Heart left ventricle (tissue), 16 donors: ENCODE data around the gene KNDC1. TPM values are rescaled to one million over a fixed set of nuclear protein-coding genes. Genes with fewer than 3 reads are reported as not detected.

ENCODE experiments used
- ATAC-seq, 4 donors: fragments of 200-7000 bp; cut with Tn5 transposase; one replicate each; pipeline ENCODE4 v1.9.1; 2020 to 2022; ENCODE audit warnings: moderate library complexity in 4 of 4, mild to moderate bottlenecking in 3 of 4, moderate number of reproducible peaks in 1 of 4
- DNase-seq, 5 donors: peaks; one replicate each; pipeline ENCODE4 v3.0.0-alpha.2; 2020
- H3K27ac ChIP-seq, 12 donors: fragments of 200-600 bp; sonication (generic) in 4 of 12; one replicate each; pipeline versions ENCODE4 v1.5.0 to v1.8.0; 2016 to 2022; ENCODE audit warnings: mild to moderate bottlenecking in 2 of 12
- H3K27me3 ChIP-seq, 9 donors: fragments of 200-600 bp; sonication (generic) in 2 of 9; one replicate each; pipeline versions ENCODE4 v1.5.1 to v1.8.0; 2016 to 2022; ENCODE audit warnings: mild to moderate bottlenecking in 3 of 9
- H3K36me3 ChIP-seq, 9 donors: fragments of 200-600 bp; sonication (generic) in 2 of 9; one replicate each; pipeline versions ENCODE4 v1.5.0 to v1.8.0; 2018 to 2022; ENCODE audit warnings: mild to moderate bottlenecking in 2 of 9
- H3K4me1 ChIP-seq, 12 donors: fragments of 200-600 bp; sonication (generic) in 4 of 12; one replicate each; pipeline versions ENCODE4 v1.5.0 to v1.8.0; 2016 to 2022; ENCODE audit warnings: mild to moderate bottlenecking in 3 of 12
- H3K4me3 ChIP-seq, 12 donors: fragments of 200-600 bp; sonication (generic) in 4 of 12; one replicate each; pipeline versions ENCODE4 v1.5.0 to v1.8.0; 2017 to 2022; ENCODE audit warnings: mild to moderate bottlenecking in 9 of 12, moderate library complexity in 4 of 12
- H3K9me3 ChIP-seq, 12 donors: fragments of 200-600 bp; sonication (generic) in 4 of 12; one replicate each; pipeline versions ENCODE4 v1.5.0 to v1.8.0; 2016 to 2022; ENCODE audit warnings: mild to moderate bottlenecking in 1 of 12
- CTCF ChIP-seq, 12 donors: fragments of 200-600 bp; sonication (generic) in 4 of 12; IDR thresholded peaks; one replicate each; pipeline versions ENCODE4 v1.5.0 to v1.8.0; 2018 to 2022; ENCODE audit warnings: antibody characterized with exemption in 12 of 12, mild to moderate bottlenecking in 5 of 12
- POLR2A ChIP-seq, 2 donors: fragments of 450-650 bp; IDR thresholded peaks; one replicate each; pipeline ENCODE4 v1.6.1; 2017; ENCODE audit warnings: antibody characterized with exemption in 2 of 2, mild to moderate bottlenecking in 2 of 2, moderate library complexity in 2 of 2
- WGBS, 4 donors: extraction: QIAGEN DNeasy Blood & Tissue Kit in 2 of 4; methylation state at CpG; one replicate each; pipeline versions ENCODE4 v1.1.5 to v1.1.7; 2013 to 2018; 5-methylcytosine and 5-hydroxymethylcytosine counted together
- intact Hi-C, 10 donors: fragments of 100-400 bp; cut with DNase I; formaldehyde crosslinking; loops; one replicate each; pipeline versions ENCODE4 v1.11.1 to v1.14.2; 2022
- polyA plus RNA-seq, 2 donors: library from polyadenylated mRNA; stranded (reverse); fragments of 200-250 nt; gene quantifications; one replicate each; pipeline ENCODE4 v1.2.3, GENCODE V29; 2013
- total RNA-seq, 9 donors: library from RNA; depleted of rRNA in 2 of 9; stranded (reverse); fragments of >200 nt in 2 of 9; fragmentation: NEBNext Ultra II Directional in 3 of 9; extraction: Animal tissue kit (Norgen Biotek cat#: 25700) in 3 of 9; gene quantifications; one replicate each; pipeline versions ENCODE4 v1.1.0 to v1.2.4, GENCODE V29; 2016 to 2023
- donor health status: ischemic (EF 13 %, LVEDD 7.1; RV severe dilation, severe dysfunction).
- donor health status: healthy with polysubstance abuse.
- donor health status: DM: no; HTN: yes; CAD: no.
- donor health status: DM: no; HTN: no; CAD: no.
- donor health status: ischemic (EF 25% LVEDD 6.9; RV normal size, moderate dysfunction).
- donor health status: ischemic (EF 25% LVEDD 5.7; RV mildly dilated, moderate dysfunction).
- donor health status: healthy.
- donor health status: DM: yes; HTN: yes; CAD: no.
- donor health status: ischemic (EF 35%, LVEDD 5.7; RV mildly dilated, moderate dysfunction).
- donor health status: nonischemic (EF 11% LVEDD 7.7; RV severe dilation, severe dysfunction).
- donor health status: DM: yes; HTN: yes; CAD: no.
- donor health status: PGD.
- donor health status: ischemic (EF 29% LVEDD 5.4; RV normal size, mild dysfunction).
- donor health status: nonischemic (EF 23%, LVEDD 6.1; RV moderate dilation, normal function).

The KNDC1 gene
- total and polyA plus RNA-seq, 11 donors, result 0.04 to 2.9 (median 0.10) TPM; not detected in 3

- ATAC-seq (no peak), DNase-seq (no peak)
- 71 to 85% (median 80%) methylated on average over 5 to 14 of the region's 14 CpGs for WGBS, 4 donors
- Histone ChIP-seq H3K27ac (no peak overlapping the region), H3K36me3 (peaks cover 0 to 28% (median 0%) of the 10 kb centered on the region in 9 donors), H3K4me1 (peaks cover 3 to 20% (median 5%) of the 10 kb centered on the region in 12 donors), H3K4me3 (no peak overlapping the region), H3K9me3 (no peaks in the 10 kb centered on the region), H3K27me3 (no peaks in the 10 kb centered on the region)
- TF ChIP-seq CTCF (IDR thresholded peaks at IDR 0.05) (no peak), POLR2A (IDR thresholded peaks at IDR 0.05) (no peak)
- intact Hi-C loops, result no loop called here
These were observed 107.3 kb downstream of the KNDC1 start for GRCh38 chr10:133267293-133267692.

- Histone ChIP-seq H3K9me3 (no peaks in the 10 kb centered on the region), H3K36me3 (peaks cover 0 to 28% (median 0%) of the 10 kb centered on the region in 9 donors), H3K4me1 (peaks cover 0 to 15% (median 0%) of the 10 kb centered on the region in 12 donors), H3K4me3 (no peak overlapping the region), H3K27ac (no peak overlapping the region), H3K27me3 (no peaks in the 10 kb centered on the region)
- intact Hi-C loops, result no loop called here
- no peak for DNase-seq
- 85 to 94% (median 90%) methylated on average over 12 to 22 of the region's 22 CpGs for WGBS, 4 donors
- no peak for ATAC-seq
- TF ChIP-seq CTCF (IDR thresholded peaks at IDR 0.05) (no peak), POLR2A (IDR thresholded peaks at IDR 0.05) (no peak)
These were observed 107.8 kb downstream of the KNDC1 start for GRCh38 chr10:133267829-133268228.

- Histone ChIP-seq H3K4me1 (peaks cover 0 to 9% (median 0%) of the 10 kb centered on the region in 12 donors), H3K36me3 (peaks cover 0 to 28% (median 0%) of the 10 kb centered on the region in 9 donors)
- ATAC-seq, result no peak
These were observed 108.5 kb downstream of the KNDC1 start for GRCh38 chr10:133268532-133268931.

GRCh38 chr10:133269367-133269766 lies 109.3 kb downstream of the KNDC1 start:
- Histone ChIP-seq H3K4me3 (no peak overlapping the region), H3K4me1 (peaks cover 0 to under 1% (median 0%) of the 10 kb centered on the region in 12 donors), H3K27me3 (no peaks in the 10 kb centered on the region), H3K9me3 (no peaks in the 10 kb centered on the region), H3K36me3 (peaks cover 0 to 28% (median 0%) of the 10 kb centered on the region in 9 donors), H3K27ac (no peak overlapping the region)
- ATAC-seq, result no peak
- TF ChIP-seq CTCF (IDR thresholded peaks at IDR 0.05), result no peak
- 80 to 93% (median 91%) methylated on average over 4 to 26 of the region's 26 CpGs for WGBS, 4 donors
- intact Hi-C loops, result no loop called here
- DNase-seq, result no peak

More at GRCh38 chr10:133268532-133268931, 108.5 kb downstream of the KNDC1 start:
- TF ChIP-seq CTCF (IDR thresholded peaks at IDR 0.05) (no peak), POLR2A (IDR thresholded peaks at IDR 0.05) (no peak)
- no peak for DNase-seq
- intact Hi-C loops, result no loop called here
- Histone ChIP-seq H3K4me3 (no peak overlapping the region), H3K9me3 (no peaks in the 10 kb centered on the region), H3K27ac (no peak overlapping the region), H3K27me3 (no peaks in the 10 kb centered on the region)
- WGBS, 4 donors, result 89 to 93% (median 90%) methylated on average over 7 to 22 of the region's 22 CpGs
